Glutamatergic neuron (in vitro differentiated cells): ENCODE results near the gene TRAPPC4. TPM values are rescaled to one million over a fixed set of nuclear protein-coding genes. Genes with fewer than 3 reads are reported as not detected.
"Not testable (repeated sequence)": the region's sequence is repeated elsewhere in the genome, so short reads cannot be mapped to it uniquely, and the experiment has no call there.

Experiments
- DNase-seq: peaks from one replicate; pipeline ENCODE4 v3.0.0; 2022
- H3K27ac Mint-ChIP-seq: one replicate; pipeline ENCODE4 v1.8.0; 2020; ENCODE audit warnings: mild to moderate bottlenecking, mixed read lengths, inconsistent platforms; ENCODE audit not compliant: unreplicated experiment
- H3K27me3 Mint-ChIP-seq: one replicate; pipeline ENCODE4 v1.8.0; 2020; ENCODE audit warnings: mild to moderate bottlenecking, moderate library complexity, mixed read lengths, inconsistent platforms; ENCODE audit not compliant: unreplicated experiment
- H3K36me3 Mint-ChIP-seq: one replicate; pipeline ENCODE4 v1.8.0; 2020; ENCODE audit warnings: mild to moderate bottlenecking, mixed read lengths, inconsistent platforms; ENCODE audit not compliant: unreplicated experiment
- H3K4me1 Mint-ChIP-seq: one replicate; pipeline ENCODE4 v1.8.0; 2020; ENCODE audit warnings: mild to moderate bottlenecking, low read depth, mixed read lengths, inconsistent platforms; ENCODE audit not compliant: unreplicated experiment
- H3K4me3 Mint-ChIP-seq: one replicate; pipeline ENCODE4 v1.8.0; 2020; ENCODE audit warnings: mild to moderate bottlenecking, mixed read lengths, inconsistent platforms; ENCODE audit not compliant: unreplicated experiment
- H3K9me3 Mint-ChIP-seq: one replicate; pipeline ENCODE4 v1.8.0; 2020; ENCODE audit warnings: mild to moderate bottlenecking, moderate library complexity, mixed read lengths, inconsistent platforms; ENCODE audit not compliant: unreplicated experiment
- CTCF ChIP-seq: fragments of 200-600 bp; sonication (generic); IDR thresholded peaks from one replicate; pipeline ENCODE4 v1.5.0; 2021; ENCODE audit not compliant: partially characterized antibody, unreplicated experiment
- total RNA-seq: library from RNA; stranded (reverse); fragmentation: NEBNext Ultra II Directional; extraction: Animal tissue kit (Norgen Biotek cat#: 25700); gene quantifications from one replicate; pipeline ENCODE4 v1.2.1, GENCODE V29; 2021; ENCODE audit not compliant: unreplicated experiment

The TRAPPC4 gene
- total RNA-seq, 1 donor from 2014 or later = 85.1 TPM

GRCh38 chr11:119015054-119015611 is 3.4 kb upstream of the TRAPPC4 start:
- H3K27ac Mint-ChIP-seq = no peak overlapping the region
- no peak for DNase-seq
- peak overlapping the region; percentile 18 for H3K4me3 Mint-ChIP-seq
- H3K4me1 Mint-ChIP-seq = peaks cover 9% of the 10 kb centered on the region
- H3K27me3 Mint-ChIP-seq = peaks cover 6% of the 10 kb centered on the region
- no peak for TF ChIP-seq CTCF
- peaks cover 10% of the 10 kb centered on the region for H3K9me3 Mint-ChIP-seq
- H3K36me3 Mint-ChIP-seq = peaks cover 4% of the 10 kb centered on the region

GRCh38 chr11:119016216-119017009 is 2.2 kb upstream of the TRAPPC4 start:
- H3K4me3 Mint-ChIP-seq = no peak overlapping the region
- DNase-seq = no peak
- peaks cover 6% of the 10 kb centered on the region for H3K27me3 Mint-ChIP-seq
- H3K4me1 Mint-ChIP-seq = peaks cover 9% of the 10 kb centered on the region
- H3K9me3 Mint-ChIP-seq = peaks cover 10% of the 10 kb centered on the region
- no peak overlapping the region for H3K27ac Mint-ChIP-seq
- peaks cover 4% of the 10 kb centered on the region for H3K36me3 Mint-ChIP-seq
- TF ChIP-seq CTCF = no peak

- not testable (repeated sequence) for H3K4me1 Mint-ChIP-seq, H3K36me3 Mint-ChIP-seq, H3K9me3 Mint-ChIP-seq, H3K27me3 Mint-ChIP-seq, DNase-seq
- Mint-ChIP-seq H3K27ac (peak overlapping the region; percentile 91), H3K4me3 (peak overlapping the region; percentile 99)
Observed at GRCh38 chr11:119017377-119017776, 1.2 kb upstream of the TRAPPC4 start.

- TF ChIP-seq CTCF = no peak
- Mint-ChIP-seq H3K36me3 (peaks cover 4% of the 10 kb centered on the region), H3K4me3 (peak overlapping the region; percentile 99), H3K4me1 (peaks cover 9% of the 10 kb centered on the region), H3K27me3 (peaks cover 6% of the 10 kb centered on the region), H3K9me3 (peaks cover 10% of the 10 kb centered on the region), H3K27ac (peak overlapping the region; percentile 91)
- no peak for DNase-seq
Observed at GRCh38 chr11:119019996-119020395, 1.4 kb downstream of the TRAPPC4 start.

- peak overlapping the region; percentile 49 for H3K4me3 Mint-ChIP-seq
Observed at GRCh38 chr11:119021631-119022030, 3.1 kb downstream of the TRAPPC4 start.

More at GRCh38 chr11:119021631-119022030, 3.1 kb downstream of the TRAPPC4 start:
- Mint-ChIP-seq H3K27ac (no peak overlapping the region), H3K27me3 (peaks cover 6% of the 10 kb centered on the region), H3K4me1 (peaks cover 9% of the 10 kb centered on the region), H3K36me3 (peaks cover 4% of the 10 kb centered on the region), H3K9me3 (peaks cover 10% of the 10 kb centered on the region)
- TF ChIP-seq CTCF = no peak
- no peak for DNase-seq
